ENCODE results near the gene QPCT. TPM values are rescaled to one million over a fixed set of nuclear protein-coding genes. Genes with fewer than 3 reads are reported as not detected.
A peak's percentile ranks its signal among the peaks of the same experiment; 100 is the strongest.

The QPCT gene
- total RNA-seq, 2 experiments from 2014 or later = 0.43 to 0.68 TPM

- no peak overlapping the region for H3K4me3 Mint-ChIP-seq
- peaks cover 11% of the 10 kb centered on the region for H3K36me3 Mint-ChIP-seq
- CTCF ChIA-PET = interaction anchor here (0.6 to 2.5 kb wide), 4 partner anchors 51 to 282 kb away, joined by 3 to 8 read pairs (median 3); no protein-coding TSS in a partner anchor
- peaks cover 50% of the 10 kb centered on the region for H3K4me1 Mint-ChIP-seq (ENCODE audit: low read depth)
- H3K27me3 Mint-ChIP-seq = no peaks in the 10 kb centered on the region
- POLR2A ChIA-PET = interaction anchor here (0.6 to 1.2 kb wide), 6 partner anchors 46 to 483 kb away, joined by 3 to 4 read pairs (median 4); partner anchors contain the start of genes CEBPZ and NDUFAF7
- no peak overlapping the region for H3K27ac Mint-ChIP-seq
- no peaks in the 10 kb centered on the region for H3K9me3 Mint-ChIP-seq
- intact Hi-C loops (cut with micrococcal nuclease) = no loop called here
- DNase-seq = peak; percentile 27
These were observed 26.7 kb upstream of the QPCT start for GRCh38 chr2:37317746-37318145.

GRCh38 chr2:37318401-37318800, 26.0 kb upstream of the QPCT start:
- Mint-ChIP-seq H3K27me3 (no peaks in the 10 kb centered on the region), H3K36me3 (peaks cover 11% of the 10 kb centered on the region), H3K4me1 (ENCODE audit: low read depth) (peaks cover 48% of the 10 kb centered on the region), H3K9me3 (no peaks in the 10 kb centered on the region), H3K27ac (peak overlapping the region; percentile 24), H3K4me3 (no peak overlapping the region)
- ChIA-PET CTCF (interaction anchor here (1.2 to 2.5 kb wide), 2 partner anchors 57 to 77 kb away, joined by 3 to 8 read pairs; no protein-coding TSS in a partner anchor), POLR2A (interaction anchor here (0.6 to 1.2 kb wide), 5 partner anchors 49 to 482 kb away, joined by 3 to 4 read pairs (median 3); no protein-coding TSS in a partner anchor)
- intact Hi-C loops (cut with micrococcal nuclease) = no loop called here
- no peak for DNase-seq

- no peak overlapping the region for H3K27ac Mint-ChIP-seq
- no peak overlapping the region for H3K4me3 Mint-ChIP-seq
- CTCF ChIA-PET = interaction anchor here (2.5 kb wide), 1 partner anchor 76 kb away, joined by 8 read pairs; no protein-coding TSS in a partner anchor
- intact Hi-C loops (cut with micrococcal nuclease) = loop anchor here (5.0 kb wide), 1 partner anchor 163 kb away; the partner anchor contains the start of gene EIF2AK2
- peaks cover 14% of the 10 kb centered on the region for H3K36me3 Mint-ChIP-seq
- POLR2A ChIA-PET = interaction anchor here (0.7 kb wide), 1 partner anchor 48 kb away, joined by 3 read pairs; no protein-coding TSS in a partner anchor
- H3K27me3 Mint-ChIP-seq = no peaks in the 10 kb centered on the region
- H3K4me1 Mint-ChIP-seq (ENCODE audit: low read depth) = peaks cover 51% of the 10 kb centered on the region
- DNase-seq = no peak
- H3K9me3 Mint-ChIP-seq = no peaks in the 10 kb centered on the region
These were observed 24.4 kb upstream of the QPCT start for GRCh38 chr2:37319754-37320609.

GRCh38 chr2:37321029-37321682, 23.3 kb upstream of the QPCT start:
- ChIA-PET CTCF (no interaction called here), POLR2A (interaction anchor here (3.1 kb wide), 1 partner anchor 69 kb away, joined by 9 read pairs; no protein-coding TSS in a partner anchor)
- no peak overlapping the region for H3K4me3 Mint-ChIP-seq
- H3K9me3 Mint-ChIP-seq = no peaks in the 10 kb centered on the region
- peaks cover 57% of the 10 kb centered on the region for H3K4me1 Mint-ChIP-seq (ENCODE audit: low read depth)
- no peak overlapping the region for H3K27ac Mint-ChIP-seq
- H3K27me3 Mint-ChIP-seq = peaks cover 6% of the 10 kb centered on the region
- peaks cover 11% of the 10 kb centered on the region for H3K36me3 Mint-ChIP-seq
- no peak for DNase-seq
- intact Hi-C loops (cut with micrococcal nuclease) = loop anchor here (5.0 kb wide), 1 partner anchor 164 kb away; the partner anchor contains the start of gene EIF2AK2

- H3K27me3 Mint-ChIP-seq = peaks cover 13% of the 10 kb centered on the region
- CTCF ChIA-PET = interaction anchor here (0.6 to 2.5 kb wide), 5 partner anchors 10 to 572 kb away, joined by 3 to 9 read pairs (median 3); no protein-coding TSS in a partner anchor
- peaks cover 55% of the 10 kb centered on the region for H3K4me1 Mint-ChIP-seq (ENCODE audit: low read depth)
- POLR2A ChIA-PET = interaction anchor here (3.1 kb wide), 1 partner anchor 68 kb away, joined by 9 read pairs; no protein-coding TSS in a partner anchor
- H3K4me3 Mint-ChIP-seq = no peak overlapping the region
- intact Hi-C loops (cut with micrococcal nuclease) = loop anchor here (2.0 to 5.0 kb wide), 2 partner anchors 92 to 165 kb away; partner anchors contain the start of genes CEBPZ, EIF2AK2 and NDUFAF7
- no peak overlapping the region for H3K27ac Mint-ChIP-seq
- no peak for DNase-seq
- H3K36me3 Mint-ChIP-seq = peaks cover 7% of the 10 kb centered on the region
- no peaks in the 10 kb centered on the region for H3K9me3 Mint-ChIP-seq
These were observed 22.1 kb upstream of the QPCT start for GRCh38 chr2:37322368-37322767.

GRCh38 chr2:37323176-37323780, 21.2 kb upstream of the QPCT start:
- peaks cover 7% of the 10 kb centered on the region for H3K36me3 Mint-ChIP-seq
- H3K4me1 Mint-ChIP-seq (ENCODE audit: low read depth) = peaks cover 46% of the 10 kb centered on the region
- H3K4me3 Mint-ChIP-seq = peak overlapping the region; percentile 94
- no peaks in the 10 kb centered on the region for H3K9me3 Mint-ChIP-seq
- H3K27ac Mint-ChIP-seq = peak overlapping the region; percentile 89
- intact Hi-C loops (cut with micrococcal nuclease) = loop anchor here (1.0 to 5.0 kb wide), 3 partner anchors 8 to 166 kb away; partner anchors contain the start of genes CEBPZ, EIF2AK2 and NDUFAF7
- peaks cover 16% of the 10 kb centered on the region for H3K27me3 Mint-ChIP-seq
- no peak for DNase-seq
- ChIA-PET POLR2A (interaction anchor here (0.7 to 3.1 kb wide), 5 partner anchors 44 to 126 kb away, joined by 3 to 9 read pairs (median 4); no protein-coding TSS in a partner anchor), CTCF (interaction anchor here (0.6 to 2.5 kb wide), 6 partner anchors 11 to 571 kb away, joined by 3 to 9 read pairs (median 4); no protein-coding TSS in a partner anchor)

- Mint-ChIP-seq H3K9me3 (no peaks in the 10 kb centered on the region), H3K27ac (peak overlapping the region; percentile 89), H3K27me3 (peaks cover 16% of the 10 kb centered on the region), H3K4me1 (ENCODE audit: low read depth) (peaks cover 39% of the 10 kb centered on the region), H3K36me3 (peaks cover 7% of the 10 kb centered on the region), H3K4me3 (peak overlapping the region; percentile 94)
- POLR2A ChIA-PET = interaction anchor here (0.7 to 3.1 kb wide), 7 partner anchors 43 to 340 kb away, joined by 3 to 9 read pairs (median 4); partner anchors contain the start of genes CEBPZ and NDUFAF7
- intact Hi-C loops (cut with micrococcal nuclease) = loop anchor here (1.0 to 5.0 kb wide), 4 partner anchors 9 to 167 kb away; partner anchors contain the start of genes CEBPZ, EIF2AK2, NDUFAF7 and QPCT
- CTCF ChIA-PET = interaction anchor here (1.5 to 2.5 kb wide), 3 partner anchors 53 to 554 kb away, joined by 5 to 9 read pairs (median 7); no protein-coding TSS in a partner anchor
- peak; percentile 54 for DNase-seq
These were observed 20.5 kb upstream of the QPCT start for GRCh38 chr2:37323781-37324535.

- peaks cover 7% of the 10 kb centered on the region for H3K36me3 Mint-ChIP-seq
- no peak overlapping the region for H3K27ac Mint-ChIP-seq
- H3K4me3 Mint-ChIP-seq = peak overlapping the region; percentile 94
- no peak for DNase-seq
- POLR2A ChIA-PET = interaction anchor here (0.7 to 3.1 kb wide), 5 partner anchors 53 to 341 kb away, joined by 3 to 9 read pairs (median 5); partner anchors contain the start of genes CEBPZ and NDUFAF7
- H3K4me1 Mint-ChIP-seq (ENCODE audit: low read depth) = peaks cover 38% of the 10 kb centered on the region
- peaks cover 16% of the 10 kb centered on the region for H3K27me3 Mint-ChIP-seq
- intact Hi-C loops (cut with micrococcal nuclease) = loop anchor here (2.0 to 5.0 kb wide), 2 partner anchors 20 to 167 kb away; partner anchors contain the start of genes EIF2AK2 and QPCT
- no peaks in the 10 kb centered on the region for H3K9me3 Mint-ChIP-seq
- CTCF ChIA-PET = interaction anchor here (1.7 to 2.5 kb wide), 2 partner anchors 52 to 553 kb away, joined by 7 to 9 read pairs; no protein-coding TSS in a partner anchor
These were observed 20.0 kb upstream of the QPCT start for GRCh38 chr2:37324536-37324785.

- peaks cover 37% of the 10 kb centered on the region for H3K4me1 Mint-ChIP-seq (ENCODE audit: low read depth)
- CTCF ChIA-PET = interaction anchor here (1.7 to 2.5 kb wide), 2 partner anchors 52 to 553 kb away, joined by 7 to 9 read pairs; no protein-coding TSS in a partner anchor
- peak; percentile 77 for DNase-seq
- POLR2A ChIA-PET = interaction anchor here (0.7 to 2.1 kb wide), 4 partner anchors 52 to 341 kb away, joined by 3 to 5 read pairs (median 4); partner anchors contain the start of genes CEBPZ and NDUFAF7
- intact Hi-C loops (cut with micrococcal nuclease) = loop anchor here (1.0 to 5.0 kb wide), 4 partner anchors 20 to 168 kb away; partner anchors contain the start of genes EIF2AK2 and QPCT
- H3K27me3 Mint-ChIP-seq = peaks cover 16% of the 10 kb centered on the region
- peak within 1 kb of the TSS; percentile 94 for H3K4me3 Mint-ChIP-seq
- H3K27ac Mint-ChIP-seq = peak within 1 kb of the TSS; percentile 89
- H3K36me3 Mint-ChIP-seq = peaks cover 7% of the 10 kb centered on the region
- no peaks in the 10 kb centered on the region for H3K9me3 Mint-ChIP-seq
These were observed 19.4 kb upstream of the QPCT start, which contains the start of gene PRKD3 for GRCh38 chr2:37324786-37325624. Gene PRKD3 (minus strand): TSS chr2:37324833. CDS start chr2:37316524, 8,309 bp downstream.
